SK-N-SH treated with all-trans-retinoic acid at 6 μM for 48 hours (cell line): Measurements from ENCODE around the gene PTPRO.

ENCODE experiments used
- ARNTL ChIP-seq: fragments of 450-650 bp; formaldehyde crosslinking; IDR thresholded peaks from 2 replicates; pipeline ENCODE4 v1.5.0; 2020; ENCODE audit warnings: low read depth, mild to moderate bottlenecking, moderate library complexity, borderline replicate concordance
- BACH2 ChIP-seq: fragments of 250-450 bp; sonication (Bioruptor Pico); IDR thresholded peaks from 2 replicates; pipeline ENCODE4 v1.9.0; 2021; ENCODE audit warnings: mild to moderate bottlenecking, borderline replicate concordance
- CSDC2 ChIP-seq: fragments of 250-450 bp; sonication (Bioruptor Pico); IDR thresholded peaks from 2 replicates; pipeline ENCODE4 v1.5.0; 2020; ENCODE audit warnings: mild to moderate bottlenecking, moderate library complexity
- ESRRG ChIP-seq: fragments of 250-450 bp; sonication (Bioruptor Pico); IDR thresholded peaks from 2 replicates; pipeline ENCODE4 v1.6.1; 2021; ENCODE audit warnings: mild to moderate bottlenecking
- PPARA ChIP-seq: fragments of 250-450 bp; sonication (Bioruptor Pico); IDR thresholded peaks from 2 replicates; pipeline ENCODE4 v1.5.0; 2020; ENCODE audit warnings: mild to moderate bottlenecking, borderline replicate concordance
- TOX ChIP-seq: fragments of 250-450 bp; sonication (Bioruptor Pico); IDR thresholded peaks from 2 replicates; pipeline ENCODE4 v1.8.0; 2021; ENCODE audit warnings: mild to moderate bottlenecking, moderate library complexity, borderline replicate concordance
- ZC3H10 ChIP-seq: fragments of 250-450 bp; sonication (Bioruptor Pico); IDR thresholded peaks from 2 replicates; pipeline ENCODE4 v1.5.1; 2021; ENCODE audit warnings: mild to moderate bottlenecking, moderate library complexity
- ZFP3 ChIP-seq: fragments of 250-450 bp; sonication (Bioruptor Pico); IDR thresholded peaks from 2 replicates; pipeline ENCODE4 v1.5.0; 2020; ENCODE audit warnings: mild to moderate bottlenecking, moderate library complexity
- ZFP30 ChIP-seq: fragments of 450-650 bp; formaldehyde crosslinking; IDR thresholded peaks from 2 replicates; pipeline ENCODE4 v1.5.0; 2022; ENCODE audit warnings: mild to moderate bottlenecking, moderate library complexity
- ZNF70 ChIP-seq: fragments of 450-650 bp; formaldehyde crosslinking; IDR thresholded peaks from 2 replicates; pipeline ENCODE4 v1.5.0; 2020; ENCODE audit warnings: mild to moderate bottlenecking, moderate library complexity
- TF ChIP-seq, protein P1 (sequence below): fragments of 250-450 bp; sonication (Bioruptor Pico); IDR thresholded peaks from 2 replicates; pipeline ENCODE4 v1.8.0; 2020; ENCODE audit warnings: mild to moderate bottlenecking, moderate library complexity, borderline replicate concordance
- TF ChIP-seq, protein P2 (sequence below): fragments of 250-450 bp; sonication (Bioruptor Pico); IDR thresholded peaks from 2 replicates; pipeline ENCODE4 v1.8.0; 2021; ENCODE audit warnings: low read depth, mild to moderate bottlenecking, moderate library complexity, borderline replicate concordance
- TF ChIP-seq, protein P3 (sequence below): fragments of 250-450 bp; sonication (Bioruptor Pico); IDR thresholded peaks from 2 replicates; pipeline ENCODE4 v1.5.0; 2020; ENCODE audit warnings: mild to moderate bottlenecking, moderate library complexity

DNA sequence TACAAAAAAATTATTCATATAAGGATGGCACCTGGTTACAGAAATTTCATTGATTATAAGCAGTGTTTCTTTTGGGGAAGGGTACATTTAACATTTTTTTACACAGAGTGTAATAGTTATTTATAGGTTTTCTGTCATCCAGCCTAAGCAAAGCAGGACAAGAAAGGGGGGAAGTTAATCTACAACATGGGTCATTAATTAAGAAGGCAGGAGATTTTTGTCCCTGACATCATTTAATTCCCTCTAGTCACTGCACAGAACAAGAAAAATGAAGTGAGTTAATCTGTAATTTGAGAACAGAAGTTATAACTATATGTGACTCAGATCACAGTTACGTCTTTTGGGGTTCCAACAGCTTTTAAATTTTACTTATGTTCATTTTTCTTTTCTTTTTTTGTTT, 173.4 kb downstream of the PTPRO start:
- TF ChIP-seq PPARA (CRISPR knock-in tag) (no peak), ZNF70 (CRISPR knock-in tag) (no peak), ZC3H10 (CRISPR knock-in tag) (no peak), ZFP30 (CRISPR knock-in tag) (no peak), BACH2 (CRISPR knock-in tag) (no peak), TOX (CRISPR knock-in tag) (no peak), ZFP3 (CRISPR knock-in tag) (no peak), ESRRG (CRISPR knock-in tag) (no peak), ARNTL (CRISPR knock-in tag) (no peak), CSDC2 (no peak)
- TF ChIP-seq, protein P1, sequence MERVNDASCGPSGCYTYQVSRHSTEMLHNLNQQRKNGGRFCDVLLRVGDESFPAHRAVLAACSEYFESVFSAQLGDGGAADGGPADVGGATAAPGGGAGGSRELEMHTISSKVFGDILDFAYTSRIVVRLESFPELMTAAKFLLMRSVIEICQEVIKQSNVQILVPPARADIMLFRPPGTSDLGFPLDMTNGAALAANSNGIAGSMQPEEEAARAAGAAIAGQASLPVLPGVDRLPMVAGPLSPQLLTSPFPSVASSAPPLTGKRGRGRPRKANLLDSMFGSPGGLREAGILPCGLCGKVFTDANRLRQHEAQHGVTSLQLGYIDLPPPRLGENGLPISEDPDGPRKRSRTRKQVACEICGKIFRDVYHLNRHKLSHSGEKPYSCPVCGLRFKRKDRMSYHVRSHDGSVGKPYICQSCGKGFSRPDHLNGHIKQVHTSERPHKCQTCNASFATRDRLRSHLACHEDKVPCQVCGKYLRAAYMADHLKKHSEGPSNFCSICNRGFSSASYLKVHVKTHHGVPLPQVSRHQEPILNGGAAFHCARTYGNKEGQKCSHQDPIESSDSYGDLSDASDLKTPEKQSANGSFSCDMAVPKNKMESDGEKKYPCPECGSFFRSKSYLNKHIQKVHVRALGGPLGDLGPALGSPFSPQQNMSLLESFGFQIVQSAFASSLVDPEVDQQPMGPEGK (CRISPR knock-in tag), result no peak
- TF ChIP-seq, protein P2, sequence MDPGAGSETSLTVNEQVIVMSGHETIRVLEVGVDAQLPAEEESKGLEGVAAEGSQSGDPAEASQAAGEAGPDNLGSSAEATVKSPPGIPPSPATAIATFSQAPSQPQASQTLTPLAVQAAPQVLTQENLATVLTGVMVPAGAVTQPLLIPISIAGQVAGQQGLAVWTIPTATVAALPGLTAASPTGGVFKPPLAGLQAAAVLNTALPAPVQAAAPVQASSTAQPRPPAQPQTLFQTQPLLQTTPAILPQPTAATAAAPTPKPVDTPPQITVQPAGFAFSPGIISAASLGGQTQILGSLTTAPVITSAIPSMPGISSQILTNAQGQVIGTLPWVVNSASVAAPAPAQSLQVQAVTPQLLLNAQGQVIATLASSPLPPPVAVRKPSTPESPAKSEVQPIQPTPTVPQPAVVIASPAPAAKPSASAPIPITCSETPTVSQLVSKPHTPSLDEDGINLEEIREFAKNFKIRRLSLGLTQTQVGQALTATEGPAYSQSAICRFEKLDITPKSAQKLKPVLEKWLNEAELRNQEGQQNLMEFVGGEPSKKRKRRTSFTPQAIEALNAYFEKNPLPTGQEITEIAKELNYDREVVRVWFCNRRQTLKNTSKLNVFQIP, result no peak
- TF ChIP-seq, protein P3, sequence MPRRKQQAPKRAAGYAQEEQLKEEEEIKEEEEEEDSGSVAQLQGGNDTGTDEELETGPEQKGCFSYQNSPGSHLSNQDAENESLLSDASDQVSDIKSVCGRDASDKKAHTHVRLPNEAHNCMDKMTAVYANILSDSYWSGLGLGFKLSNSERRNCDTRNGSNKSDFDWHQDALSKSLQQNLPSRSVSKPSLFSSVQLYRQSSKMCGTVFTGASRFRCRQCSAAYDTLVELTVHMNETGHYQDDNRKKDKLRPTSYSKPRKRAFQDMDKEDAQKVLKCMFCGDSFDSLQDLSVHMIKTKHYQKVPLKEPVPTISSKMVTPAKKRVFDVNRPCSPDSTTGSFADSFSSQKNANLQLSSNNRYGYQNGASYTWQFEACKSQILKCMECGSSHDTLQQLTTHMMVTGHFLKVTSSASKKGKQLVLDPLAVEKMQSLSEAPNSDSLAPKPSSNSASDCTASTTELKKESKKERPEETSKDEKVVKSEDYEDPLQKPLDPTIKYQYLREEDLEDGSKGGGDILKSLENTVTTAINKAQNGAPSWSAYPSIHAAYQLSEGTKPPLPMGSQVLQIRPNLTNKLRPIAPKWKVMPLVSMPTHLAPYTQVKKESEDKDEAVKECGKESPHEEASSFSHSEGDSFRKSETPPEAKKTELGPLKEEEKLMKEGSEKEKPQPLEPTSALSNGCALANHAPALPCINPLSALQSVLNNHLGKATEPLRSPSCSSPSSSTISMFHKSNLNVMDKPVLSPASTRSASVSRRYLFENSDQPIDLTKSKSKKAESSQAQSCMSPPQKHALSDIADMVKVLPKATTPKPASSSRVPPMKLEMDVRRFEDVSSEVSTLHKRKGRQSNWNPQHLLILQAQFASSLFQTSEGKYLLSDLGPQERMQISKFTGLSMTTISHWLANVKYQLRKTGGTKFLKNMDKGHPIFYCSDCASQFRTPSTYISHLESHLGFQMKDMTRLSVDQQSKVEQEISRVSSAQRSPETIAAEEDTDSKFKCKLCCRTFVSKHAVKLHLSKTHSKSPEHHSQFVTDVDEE (CRISPR knock-in tag), result no peak
